AG10803 (cell line): Measurements from ENCODE around the gene TUBB3.

ENCODE experiments used
- DNase-seq: peaks from one replicate; pipeline ENCODE4 v3.0.0; 2010; ENCODE audit warnings: low read depth
- H3K4me3 ChIP-seq: 2 replicates; pipeline ENCODE4 v1.5.1; 2011; ENCODE audit warnings: mild to moderate bottlenecking, low read length, control low read depth
- TF ChIP-seq, protein P1 (sequence below): conservative IDR thresholded peaks from 2 replicates; pipeline ENCODE4 v1.5.1; 2011; ENCODE audit warnings: mild to moderate bottlenecking, low read length, control low read depth, inconsistent platforms

Gene TUBB3

DNA sequence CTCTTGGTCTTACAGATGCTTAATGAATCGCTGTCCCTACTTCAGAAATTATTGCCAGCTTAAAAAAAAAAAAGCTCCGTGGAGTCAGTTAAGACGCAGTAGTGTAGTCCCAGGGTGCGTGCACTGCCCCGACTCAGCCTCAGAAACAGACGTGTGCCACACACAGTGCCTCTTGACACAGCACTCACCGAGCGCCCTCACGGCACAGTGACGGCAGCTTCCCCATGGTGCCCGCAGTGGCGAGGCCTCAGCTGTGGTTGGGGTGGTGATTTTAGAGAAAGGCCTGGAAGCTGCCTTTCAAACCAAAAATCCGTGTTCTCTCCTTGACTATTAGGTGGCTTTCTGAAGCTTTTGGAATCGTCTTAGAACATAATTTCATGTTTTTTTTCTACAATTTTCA, 35.9 kb upstream of the TUBB3 start:
- no peak overlapping the region for H3K4me3 ChIP-seq
- TF ChIP-seq, protein P1, sequence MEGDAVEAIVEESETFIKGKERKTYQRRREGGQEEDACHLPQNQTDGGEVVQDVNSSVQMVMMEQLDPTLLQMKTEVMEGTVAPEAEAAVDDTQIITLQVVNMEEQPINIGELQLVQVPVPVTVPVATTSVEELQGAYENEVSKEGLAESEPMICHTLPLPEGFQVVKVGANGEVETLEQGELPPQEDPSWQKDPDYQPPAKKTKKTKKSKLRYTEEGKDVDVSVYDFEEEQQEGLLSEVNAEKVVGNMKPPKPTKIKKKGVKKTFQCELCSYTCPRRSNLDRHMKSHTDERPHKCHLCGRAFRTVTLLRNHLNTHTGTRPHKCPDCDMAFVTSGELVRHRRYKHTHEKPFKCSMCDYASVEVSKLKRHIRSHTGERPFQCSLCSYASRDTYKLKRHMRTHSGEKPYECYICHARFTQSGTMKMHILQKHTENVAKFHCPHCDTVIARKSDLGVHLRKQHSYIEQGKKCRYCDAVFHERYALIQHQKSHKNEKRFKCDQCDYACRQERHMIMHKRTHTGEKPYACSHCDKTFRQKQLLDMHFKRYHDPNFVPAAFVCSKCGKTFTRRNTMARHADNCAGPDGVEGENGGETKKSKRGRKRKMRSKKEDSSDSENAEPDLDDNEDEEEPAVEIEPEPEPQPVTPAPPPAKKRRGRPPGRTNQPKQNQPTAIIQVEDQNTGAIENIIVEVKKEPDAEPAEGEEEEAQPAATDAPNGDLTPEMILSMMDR = no peak
- DNase-seq = no peak

DNA sequence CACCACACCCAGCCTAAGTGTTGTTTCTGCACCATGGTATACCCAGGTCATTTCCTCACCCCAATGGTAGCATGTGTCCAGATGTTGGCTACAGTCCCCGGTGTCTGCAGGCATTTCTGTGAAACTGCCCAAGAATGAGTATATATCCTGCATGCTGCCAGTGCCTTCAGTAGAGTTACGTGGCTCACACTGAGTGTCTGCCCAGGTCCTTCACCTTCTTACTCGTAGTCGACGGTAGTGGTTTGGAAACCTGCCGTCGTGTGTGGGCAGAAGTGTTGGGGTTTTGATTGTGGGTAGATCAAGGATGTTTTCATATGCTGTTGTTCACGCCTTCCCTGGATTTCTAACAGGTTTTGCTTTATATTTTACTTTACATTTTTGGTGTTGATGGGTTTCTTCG, 32.9 kb upstream of the TUBB3 start:
- no peak for DNase-seq
- TF ChIP-seq, protein P1 = no peak
- H3K4me3 ChIP-seq = no peak overlapping the region

DNA sequence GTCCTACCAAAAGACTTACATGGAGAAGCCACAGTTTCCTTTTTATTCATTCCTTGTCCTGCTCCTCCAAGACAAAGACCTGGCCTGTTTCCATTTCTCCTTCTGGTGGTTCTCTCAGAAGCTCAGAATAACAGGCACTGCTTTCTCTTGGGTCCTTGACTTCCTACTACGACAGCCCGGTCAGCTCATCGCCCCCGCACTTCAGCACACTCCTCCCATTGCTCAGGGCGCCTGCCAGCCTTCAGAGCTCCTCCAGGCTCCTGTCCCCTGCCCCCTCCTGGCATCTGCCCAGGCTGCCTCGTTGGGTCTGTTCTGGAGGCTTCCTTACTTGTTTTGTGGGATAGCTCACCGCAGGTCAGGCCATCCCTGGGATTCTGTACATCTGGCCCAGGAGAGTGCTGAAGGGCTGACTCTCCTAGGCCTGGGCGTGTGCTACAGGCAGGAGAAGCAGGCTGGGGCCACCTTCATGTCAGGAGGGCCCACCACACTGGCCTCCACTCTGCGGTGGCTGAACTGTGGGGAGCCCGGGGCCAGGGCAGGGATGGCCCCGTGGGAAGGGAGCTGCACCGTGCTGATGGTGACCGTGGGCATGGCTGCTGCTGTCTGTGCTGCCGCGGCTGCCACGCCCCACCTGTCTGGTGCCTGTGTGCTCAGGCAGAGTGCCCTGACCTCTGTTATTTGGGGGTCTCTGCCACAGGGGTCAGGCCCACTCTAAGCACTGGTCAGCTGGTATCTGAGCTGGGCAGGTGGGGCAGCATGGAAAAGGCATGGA, 32.1 kb upstream of the TUBB3 start:
- no peak for DNase-seq
- TF ChIP-seq, protein P1 = no peak
- H3K4me3 ChIP-seq = no peak overlapping the region

DNA sequence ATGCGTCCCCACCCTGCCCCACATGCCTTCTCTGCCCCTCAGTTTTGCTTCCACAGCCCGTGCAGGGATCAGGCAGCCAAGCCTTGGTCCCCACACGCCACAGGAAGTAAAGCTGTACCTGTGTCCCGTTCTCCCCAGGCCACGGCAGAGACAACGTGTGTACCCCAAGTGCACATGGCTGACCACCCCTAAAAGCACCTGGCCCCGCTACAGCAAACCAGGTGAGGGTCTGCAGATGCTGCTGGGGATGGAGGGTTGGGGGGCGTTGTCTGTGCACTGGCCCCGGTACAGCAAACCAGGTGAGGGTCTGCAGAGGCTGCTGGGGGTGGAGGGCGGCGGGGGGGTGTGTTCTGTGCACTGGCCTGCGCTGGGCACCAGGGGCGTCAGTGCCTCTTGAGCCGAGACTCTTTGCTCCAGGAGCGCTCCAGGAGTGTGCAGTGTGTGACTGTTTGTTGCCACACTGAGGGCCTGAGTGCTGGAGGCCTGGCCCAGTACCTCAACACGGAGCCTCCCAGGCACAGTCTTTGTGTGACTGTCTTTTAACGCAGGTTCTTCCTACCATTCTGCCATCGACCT, 31.0 kb upstream of the TUBB3 start:
- H3K4me3 ChIP-seq = no peak overlapping the region
- TF ChIP-seq, protein P1 = no peak

DNA sequence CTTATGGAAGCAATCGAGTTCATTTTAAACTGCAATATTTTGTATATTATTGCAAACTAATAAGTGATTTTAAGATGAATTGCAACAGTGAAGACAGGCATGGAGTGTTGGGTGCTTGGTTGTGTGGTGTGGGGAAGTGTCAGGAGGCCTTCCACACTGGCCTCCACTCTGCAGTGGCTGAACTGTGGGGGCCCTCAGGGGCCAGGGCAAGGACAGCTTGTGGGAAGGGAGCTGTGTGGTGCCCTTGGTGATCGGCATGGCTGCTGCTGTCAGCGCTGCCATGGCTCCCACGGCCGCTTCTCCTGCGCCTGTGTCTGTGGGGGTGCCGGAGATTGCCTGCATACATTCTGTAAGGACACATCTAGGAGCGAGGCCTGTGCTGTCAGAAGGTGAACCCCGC, 30.5 kb upstream of the TUBB3 start:
- no peak overlapping the region for H3K4me3 ChIP-seq

More for the DNA sequence above, 31.0 kb upstream of the TUBB3 start:
- DNase-seq = no peak

DNA sequence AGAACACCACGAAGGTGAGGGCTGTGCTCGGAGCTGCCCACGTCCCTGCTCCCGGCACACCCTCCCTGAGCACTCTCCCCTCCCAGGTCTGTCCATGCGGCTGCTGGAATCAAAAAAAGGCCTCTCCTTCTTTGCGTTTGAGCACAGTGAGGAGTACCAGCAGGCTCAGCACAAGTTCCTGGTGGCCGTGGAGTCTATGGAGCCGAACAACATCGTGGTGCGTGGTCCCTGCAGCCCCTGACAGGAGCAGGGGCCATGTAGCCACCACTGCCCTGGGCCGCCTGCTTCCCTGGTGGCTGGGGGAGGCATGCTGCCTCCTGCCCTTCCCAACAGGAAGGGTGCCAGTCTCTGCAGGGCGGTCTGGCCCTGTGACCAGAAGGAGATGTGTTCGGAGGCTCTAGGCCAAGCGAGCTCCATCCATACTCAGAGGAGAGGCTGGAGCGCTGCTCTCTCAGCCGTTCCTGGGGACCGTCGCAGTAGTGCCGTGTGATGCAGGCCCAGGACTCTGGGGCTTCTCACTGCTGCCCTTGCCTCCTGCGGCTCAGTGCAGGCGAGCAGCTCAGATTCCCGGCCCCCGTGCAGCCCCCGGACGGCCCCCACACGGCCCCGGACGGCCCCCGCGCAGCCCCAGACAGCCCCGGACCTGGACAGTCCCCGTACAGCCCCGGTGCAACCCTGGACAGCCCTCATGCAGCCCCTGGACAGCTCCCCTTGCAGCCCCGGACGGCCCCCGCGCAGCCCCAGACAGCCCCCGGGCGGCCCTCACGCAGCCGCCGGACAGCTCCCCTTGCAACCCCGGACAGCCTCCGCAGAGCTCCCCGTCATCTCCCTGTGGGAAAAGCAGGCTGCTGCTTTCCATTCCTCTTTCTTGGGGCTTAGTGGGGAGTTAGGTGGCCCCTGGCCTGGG, 29.2 kb upstream of the TUBB3 start:
- TF ChIP-seq, protein P1 = no peak
- DNase-seq = no peak
- H3K4me3 ChIP-seq = no peak overlapping the region

More for the DNA sequence above, 30.5 kb upstream of the TUBB3 start:
- TF ChIP-seq, protein P1 = no peak
- DNase-seq = no peak
